GM18498 (cell line): ENCODE data around the gene GRB7.
"Not testable (repeated sequence)": the region's sequence is repeated elsewhere in the genome, so short reads cannot be mapped to it uniquely, and the experiment has no call there.

Experiments used
- ATAC-seq: cut with Tn5 transposase; IDR thresholded peaks from one replicate; pipeline ENCODE4 v1.9.1; 2021; ENCODE audit warnings: mild to moderate bottlenecking, moderate library complexity; ENCODE audit not compliant: unreplicated experiment

GRB7 gene

GRCh38 chr17:39730095-39730921 is 7.4 kb upstream of the GRB7 start, which contains the start of gene MIEN1:
Gene MIEN1, minus strand, starts transcription at chr17:39730532. Its CDS starts 37 bp downstream, at chr17:39730495.
- peak; percentile 93 for ATAC-seq

GRCh38 chr17:39732586-39732985 is 5.2 kb upstream of the GRB7 start:
- no peak for ATAC-seq

GRCh38 chr17:39735882-39736281 is 1.9 kb upstream of the GRB7 start:
- ATAC-seq, result no peak

- ATAC-seq, result no peak
Measured at GRCh38 chr17:39736319-39737165, 1.2 kb upstream of the GRB7 start.

- ATAC-seq, result no peak
Measured at GRCh38 chr17:39737206-39737759, 455 bp upstream of the GRB7 start.

- no peak for ATAC-seq
Measured at GRCh38 chr17:39738568-39738901, 797 bp downstream of the GRB7 start.

GRCh38 chr17:39738983-39739884 is 1.5 kb downstream of the GRB7 start:
- no peak for ATAC-seq

- no peak for ATAC-seq
Measured at GRCh38 chr17:39739885-39740356, 2.2 kb downstream of the GRB7 start.

- ATAC-seq, result no peak
Measured at GRCh38 chr17:39740357-39741111, 2.8 kb downstream of the GRB7 start.

- no peak for ATAC-seq
Measured at GRCh38 chr17:39742126-39742855, 4.6 kb downstream of the GRB7 start.

- no peak for ATAC-seq
Measured at GRCh38 chr17:39742856-39743436, 5.2 kb downstream of the GRB7 start.

GRCh38 chr17:39744075-39744835 is 6.5 kb downstream of the GRB7 start:
- ATAC-seq, result no peak

GRCh38 chr17:39744836-39745215 is 7.1 kb downstream of the GRB7 start:
- ATAC-seq, result no peak

GRCh38 chr17:39745335-39746144 is 7.8 kb downstream of the GRB7 start:
- ATAC-seq, result no peak

GRCh38 chr17:39746145-39746461 is 8.4 kb downstream of the GRB7 start:
- ATAC-seq, result no peak

- no peak for ATAC-seq
Measured at GRCh38 chr17:39747745-39748144, 10.0 kb downstream of the GRB7 start.

- ATAC-seq, result not testable (repeated sequence)
Measured at GRCh38 chr17:39748444-39749034, 10.8 kb downstream of the GRB7 start.
